Tibial artery (tissue), 4 donors: ENCODE measurements around the gene FAF2.

Experiments used
- DNase-seq, 2 donors: peaks; one replicate each; pipeline ENCODE4 v3.0.0-alpha.2; 2019
- H3K27ac ChIP-seq, 2 donors: fragments of 200-600 bp; sonication (generic) in 1 of 2; 1 replicate in 1 of 2; 2 replicates in 1 of 2; pipeline ENCODE4 v1.5.1; 2018 to 2019; ENCODE audit warnings: mild to moderate bottlenecking in 1 of 2
- H3K27me3 ChIP-seq, 2 donors: fragments of 200-600 bp; sonication (generic) in 1 of 2; one replicate each; pipeline versions ENCODE4 v1.5.1 to v1.6.0; 2016 to 2019
- H3K36me3 ChIP-seq, 3 donors: fragments of 200-600 bp; sonication (generic) in 2 of 3; one replicate each; pipeline ENCODE4 v1.5.1; 2016 to 2019; ENCODE audit warnings: mild to moderate bottlenecking in 2 of 3
- H3K4me1 ChIP-seq, 4 donors: fragments of 200-600 bp; sonication (generic) in 2 of 4; 1 replicate in 3 of 4; 2 replicates in 1 of 4; pipeline ENCODE4 v1.5.1; 2016 to 2019
- H3K4me3 ChIP-seq, 2 donors: fragments of 200-600 bp; sonication (generic) in 1 of 2; 1 replicate in 1 of 2; 2 replicates in 1 of 2; pipeline ENCODE4 v1.5.1; 2018 to 2019; ENCODE audit warnings: mild to moderate bottlenecking in 2 of 2
- H3K9me3 ChIP-seq, 3 donors: fragments of 200-600 bp; sonication (generic) in 1 of 3; one replicate each; pipeline ENCODE4 v1.5.1; 2016 to 2019
- CTCF ChIP-seq, 2 experiments: fragments of 200-600 bp in 1 of 2; fragments of 450-650 bp in 1 of 2; IDR thresholded peaks; one replicate each; pipeline ENCODE4 v1.5.1; 2017 to 2019; ENCODE audit warnings: antibody characterized with exemption in 2 of 2, mild to moderate bottlenecking in 1 of 2, moderate library complexity in 1 of 2
- intact Hi-C: fragments of 100-400 bp; cut with DNase I; formaldehyde crosslinking; loops from one replicate; pipeline ENCODE4 v1.15.0; 2023; ENCODE audit warnings: low total_unique reads

The FAF2 gene

GRCh38 chr5:176471098-176471497 lies 22.9 kb downstream of the FAF2 start:
- Histone ChIP-seq H3K36me3 (peaks cover 0 to 12% (median 3%) of the 10 kb centered on the region in 3 donors), H3K9me3 (no peaks in the 10 kb centered on the region), H3K4me1 (peaks cover 0 to 24% (median 5%) of the 10 kb centered on the region in 4 donors), H3K27ac (no peak overlapping the region), H3K27me3 (no peaks in the 10 kb centered on the region), H3K4me3 (no peak overlapping the region)
- intact Hi-C loops, result no loop called here
- DNase-seq, result no peak
- TF ChIP-seq CTCF (IDR thresholded peaks at IDR 0.05), result no peak

GRCh38 chr5:176473335-176474006 lies 25.3 kb downstream of the FAF2 start:
- no peak overlapping the region for H3K27ac ChIP-seq
- TF ChIP-seq CTCF (IDR thresholded peaks at IDR 0.05), result no peak
- intact Hi-C loops, result no loop called here
- H3K27me3 ChIP-seq, result no peaks in the 10 kb centered on the region
- peaks cover 0 to 12% (median 3%) of the 10 kb centered on the region in 3 donors for H3K36me3 ChIP-seq
- peaks cover 0 to 12% (median 2%) of the 10 kb centered on the region in 4 donors for H3K4me1 ChIP-seq
- no peak for DNase-seq
- no peaks in the 10 kb centered on the region for H3K9me3 ChIP-seq
- no peak overlapping the region for H3K4me3 ChIP-seq

- H3K9me3 ChIP-seq, result no peaks in the 10 kb centered on the region
- H3K4me3 ChIP-seq, result no peak overlapping the region
- peaks cover 0 to 12% (median 2%) of the 10 kb centered on the region in 4 donors for H3K4me1 ChIP-seq
- intact Hi-C loops, result no loop called here
- H3K36me3 ChIP-seq, result peaks cover 0 to 16% (median 3%) of the 10 kb centered on the region in 3 donors
- H3K27ac ChIP-seq, result no peak overlapping the region
- no peak for TF ChIP-seq CTCF (IDR thresholded peaks at IDR 0.05)
- no peak for DNase-seq
- H3K27me3 ChIP-seq, result no peaks in the 10 kb centered on the region
These were observed 26.3 kb downstream of the FAF2 start for GRCh38 chr5:176474476-176474875.

GRCh38 chr5:176481711-176482110 lies 33.5 kb downstream of the FAF2 start:
- Histone ChIP-seq H3K27me3 (no peaks in the 10 kb centered on the region), H3K9me3 (no peaks in the 10 kb centered on the region), H3K4me3 (no peak overlapping the region), H3K27ac (no peak overlapping the region), H3K36me3 (peaks cover 15 to 69% (median 40%) of the 10 kb centered on the region in 3 donors), H3K4me1 (no peaks in the 10 kb centered on the region)
- intact Hi-C loops, result no loop called here
- no peak for TF ChIP-seq CTCF (IDR thresholded peaks at IDR 0.05)
- no peak for DNase-seq

- Histone ChIP-seq H3K4me3 (no peak overlapping the region), H3K27ac (no peak overlapping the region), H3K36me3 (peaks cover 37 to 85% (median 53%) of the 10 kb centered on the region in 3 donors), H3K4me1 (no peaks in the 10 kb centered on the region), H3K27me3 (no peaks in the 10 kb centered on the region), H3K9me3 (no peaks in the 10 kb centered on the region)
- TF ChIP-seq CTCF (IDR thresholded peaks at IDR 0.05), result no peak
- DNase-seq, result no peak
- intact Hi-C loops, result no loop called here
These were observed 37.0 kb downstream of the FAF2 start for GRCh38 chr5:176485176-176485575.
